Measurements from ENCODE around the gene LYSMD4.
A peak's percentile ranks its signal among the peaks of the same experiment; 100 is the strongest.
"Not testable (repeated sequence)": the region's sequence is repeated elsewhere in the genome, so short reads cannot be mapped to it uniquely, and the experiment has no call there.

The LYSMD4 gene

DNA sequence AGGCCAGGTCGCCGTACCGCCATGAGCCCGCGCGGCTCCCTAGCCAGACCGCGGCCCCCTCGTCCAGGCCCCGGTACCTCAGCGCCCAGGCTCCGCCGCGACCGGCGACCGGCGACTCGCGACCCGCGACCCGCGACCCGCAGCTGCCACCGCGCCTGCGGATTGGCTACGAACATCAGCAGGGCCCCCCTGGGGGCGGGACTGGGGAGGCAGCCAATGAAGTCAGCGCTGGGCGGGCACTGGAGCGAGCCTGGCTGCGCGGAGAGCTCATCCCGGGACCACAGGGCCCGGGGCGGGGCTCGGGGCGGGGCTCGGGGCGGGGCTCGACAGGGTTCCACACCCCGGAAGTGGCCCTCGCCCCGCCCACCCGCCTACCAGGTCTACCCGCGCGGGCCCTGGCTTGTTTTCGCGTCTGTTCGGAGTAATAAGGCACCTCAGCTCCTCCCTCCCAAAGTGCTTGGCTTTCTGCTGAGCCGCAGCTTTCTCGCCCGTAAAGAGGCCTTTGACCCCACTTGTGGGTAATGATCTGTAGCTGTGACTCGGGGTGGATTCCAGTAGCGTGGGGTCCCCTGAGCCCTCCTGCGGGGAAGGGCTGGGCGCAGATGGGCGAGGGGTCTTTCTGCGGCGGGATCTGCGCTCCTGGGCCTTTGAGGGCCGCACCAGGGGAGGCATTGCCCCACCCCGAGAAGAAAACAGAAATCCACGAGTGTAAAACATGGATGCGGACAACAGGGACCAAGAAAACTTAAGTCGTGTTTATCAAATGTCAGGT, at the start of gene LYSMD4:
Gene LYSMD4 (minus strand): TSS at position 170 of the 772 bp plus-strand sequence. CDS start 1,438 bp downstream, outside the sequence.
- DNase-seq (ENCODE audit: low read depth, low spot score) = peak; percentile 67

DNA sequence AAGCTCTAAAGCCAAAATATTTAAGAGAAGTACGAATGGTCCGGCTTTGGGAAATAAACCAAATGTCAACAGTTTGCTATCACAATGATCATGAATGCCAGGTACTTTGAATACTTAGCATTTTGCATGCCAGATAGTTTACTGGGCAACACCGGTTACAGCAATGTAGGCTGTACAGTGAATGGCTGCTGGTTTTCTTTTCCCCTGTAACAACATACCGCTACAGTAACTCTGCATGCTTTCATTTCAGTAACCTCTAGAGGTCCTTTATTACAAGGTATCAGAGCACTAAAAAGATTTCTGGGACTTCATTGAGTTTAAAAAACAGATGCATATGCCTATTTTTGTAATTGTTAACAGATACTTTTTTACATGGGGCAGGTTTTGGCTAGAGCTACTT, 48.8 kb upstream of the LYSMD4 start:
- not testable (repeated sequence) for DNase-seq (ENCODE audit: low read depth, low spot score)

DNA sequence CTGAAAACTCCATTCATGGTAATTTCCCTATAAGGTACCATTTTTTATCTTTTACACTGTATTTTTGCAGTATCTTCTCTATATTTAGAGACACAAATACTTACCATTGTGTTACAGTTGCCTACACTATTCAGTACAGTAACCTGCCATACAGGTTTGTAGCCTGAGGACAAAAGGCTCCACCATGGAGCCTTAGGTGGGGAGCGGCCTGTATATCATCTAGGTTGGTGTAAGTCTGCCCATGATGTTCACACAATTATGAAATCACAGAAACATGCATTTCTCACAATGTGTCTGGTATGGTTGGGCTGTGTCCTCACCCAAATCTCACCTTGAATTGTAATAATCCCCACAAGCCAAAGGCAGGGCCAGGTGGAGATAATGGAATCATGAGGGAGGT, 43.9 kb upstream of the LYSMD4 start:
- no peak for DNase-seq (ENCODE audit: low read depth, low spot score)

DNA sequence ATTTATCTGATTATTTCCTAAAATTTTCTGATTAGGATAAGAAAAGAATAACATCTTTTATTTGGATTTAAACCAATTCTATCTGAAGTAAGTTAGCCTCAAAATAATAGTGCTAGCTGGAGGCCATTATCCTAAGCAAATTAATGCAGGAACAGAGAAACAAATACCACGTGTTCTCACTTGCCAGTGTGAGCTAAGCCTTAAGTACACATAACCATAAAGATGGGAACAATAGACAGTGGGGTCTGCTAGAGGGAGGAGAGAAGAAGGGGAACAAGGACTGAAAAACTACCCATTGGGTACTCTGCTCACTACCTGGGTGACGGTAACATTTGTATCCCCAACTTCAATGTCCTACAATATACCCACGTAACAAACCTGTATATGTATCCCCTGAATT, 31.3 kb upstream of the LYSMD4 start:
- DNase-seq (ENCODE audit: low read depth, low spot score) = no peak

DNA sequence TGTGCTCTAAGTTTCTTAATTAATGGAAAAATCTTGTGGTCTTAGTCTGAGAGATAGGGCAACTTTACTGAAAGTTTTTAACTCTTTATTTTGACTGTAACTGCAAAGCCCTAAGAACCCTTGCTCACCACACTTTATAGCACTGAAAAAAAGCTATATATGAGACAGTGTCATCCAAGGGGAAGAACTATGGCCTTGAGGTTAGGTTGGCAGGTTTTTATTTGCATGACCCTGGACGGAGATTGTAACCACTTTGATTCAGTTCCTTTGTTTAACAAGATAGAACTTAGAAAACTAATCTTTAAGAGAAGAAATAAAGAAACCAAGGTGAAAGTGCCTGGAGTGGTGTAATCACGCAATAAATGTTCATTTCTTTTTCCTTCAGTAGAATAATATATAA, 30.6 kb upstream of the LYSMD4 start:
- DNase-seq (ENCODE audit: low read depth, low spot score) = no peak

DNA sequence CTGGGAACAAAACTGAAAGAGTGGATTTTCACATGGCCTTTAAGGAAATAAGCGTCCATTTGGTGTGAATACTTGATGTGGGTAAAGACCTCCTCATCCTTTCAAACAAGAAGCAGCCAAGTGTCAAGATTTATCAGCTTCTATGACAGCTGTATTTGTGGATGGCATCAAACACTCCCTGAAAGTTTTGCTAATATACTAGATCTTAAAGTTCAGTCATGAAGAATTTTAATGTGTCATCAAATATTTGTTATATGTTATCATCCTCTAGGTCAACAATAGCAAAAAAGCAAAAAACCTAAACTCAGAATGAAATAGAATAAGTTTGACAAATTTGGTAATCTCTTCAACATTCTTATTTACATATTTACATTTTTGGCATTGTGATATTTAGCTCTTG, 29.1 kb upstream of the LYSMD4 start:
- DNase-seq (ENCODE audit: low read depth, low spot score) = no peak

DNA sequence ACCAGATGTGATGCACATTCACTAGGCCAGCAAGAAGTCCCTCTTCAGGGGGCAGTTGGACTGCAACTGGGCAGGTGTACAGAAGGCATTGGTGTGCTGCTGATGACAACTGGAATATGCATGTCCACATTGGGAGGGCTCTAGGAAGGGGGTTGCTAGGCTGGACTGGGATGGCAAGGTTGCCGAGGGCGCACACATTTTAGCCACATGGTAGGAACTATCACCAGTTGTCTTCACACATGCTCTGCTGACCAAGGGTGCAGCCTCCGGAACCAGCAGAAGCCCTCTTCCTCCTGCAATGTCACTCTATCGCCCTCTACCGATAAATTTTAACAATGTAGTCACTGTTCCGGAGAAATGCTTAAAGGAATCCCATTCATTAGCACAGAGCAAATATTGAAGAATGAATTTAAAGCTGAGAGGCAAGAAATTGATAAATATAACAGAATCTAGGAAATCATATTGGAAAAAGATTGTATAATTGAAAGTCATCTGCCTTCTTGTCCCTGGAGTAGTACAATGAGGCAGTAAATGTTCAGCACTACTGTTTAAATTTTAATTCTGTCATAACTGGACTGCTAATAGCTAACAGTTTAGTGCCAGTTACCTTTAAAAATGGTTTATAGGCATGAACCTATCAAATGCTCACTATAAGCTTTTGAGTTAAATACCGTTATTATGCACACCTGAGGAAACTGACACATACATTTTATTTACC, 22.6 kb upstream of the LYSMD4 start:
- DNase-seq (ENCODE audit: low read depth, low spot score) = peak; percentile 17

DNA sequence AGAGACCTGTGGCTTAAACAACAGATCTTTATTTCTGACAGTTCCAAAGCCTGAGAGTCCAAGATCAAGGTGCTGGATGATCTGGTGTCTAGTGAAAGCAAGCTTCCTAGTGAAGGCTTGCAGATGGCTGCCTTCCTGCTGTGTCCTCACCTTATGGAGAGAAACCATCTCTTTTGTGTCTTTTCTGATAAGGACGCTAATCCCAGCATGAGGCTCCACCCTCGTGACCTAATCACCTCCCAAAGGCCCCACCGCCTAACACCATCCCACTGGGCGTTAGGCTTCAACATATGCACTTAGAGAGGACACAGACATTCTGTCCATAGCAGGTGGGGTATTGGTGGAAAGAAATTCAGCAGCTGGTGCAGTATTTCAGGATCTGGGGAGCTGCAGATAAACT, 19.8 kb upstream of the LYSMD4 start:
- DNase-seq (ENCODE audit: low read depth, low spot score) = no peak

DNA sequence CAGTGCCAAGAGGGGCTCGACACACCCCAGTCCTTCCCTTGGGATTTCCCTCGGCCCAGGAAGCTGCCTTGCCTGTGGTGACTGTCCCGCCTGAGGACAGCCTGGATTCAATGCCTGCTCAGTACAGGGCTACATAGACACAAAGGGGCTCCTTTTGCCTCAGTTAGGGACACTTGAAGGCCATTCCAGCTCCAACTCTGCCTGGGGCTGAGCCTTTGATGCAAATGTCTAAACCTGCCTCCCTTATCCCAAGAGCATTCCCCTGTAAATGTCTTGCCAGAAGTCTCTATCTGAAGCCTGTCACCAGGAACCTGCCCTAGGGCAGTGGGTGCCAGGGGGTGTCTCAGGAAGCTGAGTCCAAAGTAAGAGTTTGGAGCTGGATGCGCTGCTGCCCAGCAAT, 19.3 kb upstream of the LYSMD4 start:
- DNase-seq (ENCODE audit: low read depth, low spot score) = no peak

DNA sequence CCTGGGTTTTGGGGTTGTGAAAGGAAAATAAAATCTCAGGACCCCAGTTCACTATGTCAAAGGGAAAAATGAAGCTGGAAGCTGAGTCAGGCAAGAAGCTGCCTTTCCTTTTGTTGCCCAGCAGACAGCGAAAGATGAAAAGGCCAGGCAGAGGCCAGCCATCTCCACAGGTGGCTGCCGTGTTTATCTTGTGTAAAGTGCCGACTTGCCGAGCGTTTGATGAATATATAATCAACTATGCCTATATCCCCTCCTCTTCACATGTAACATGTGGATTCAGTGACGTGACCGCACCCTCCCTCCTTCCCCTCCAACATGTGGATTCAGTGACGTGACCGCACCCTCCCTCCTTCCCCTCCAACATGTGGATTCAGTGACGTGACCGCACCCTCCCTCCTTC, 17.1 kb upstream of the LYSMD4 start:
- DNase-seq (ENCODE audit: low read depth, low spot score) = not testable (repeated sequence)

DNA sequence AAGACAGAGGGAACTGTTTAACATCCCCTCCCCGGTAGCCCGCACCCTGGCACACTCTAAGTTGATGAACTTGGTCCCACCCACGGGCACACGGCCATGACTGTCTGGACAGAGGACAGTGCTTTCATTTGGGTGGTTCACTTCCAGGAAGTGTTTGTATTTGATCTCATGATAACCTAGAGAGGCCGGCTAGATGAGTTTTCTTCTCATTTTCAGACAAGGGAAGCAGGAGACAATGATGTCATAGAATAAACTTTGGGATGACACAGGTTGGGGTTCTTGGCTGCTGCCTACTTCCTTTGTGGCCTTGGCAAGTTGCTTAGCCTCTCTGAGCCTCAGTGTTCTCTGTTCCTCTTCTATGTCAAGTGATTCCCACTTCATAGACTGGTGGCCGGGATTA, 16.1 kb upstream of the LYSMD4 start:
- DNase-seq (ENCODE audit: low read depth, low spot score) = no peak

DNA sequence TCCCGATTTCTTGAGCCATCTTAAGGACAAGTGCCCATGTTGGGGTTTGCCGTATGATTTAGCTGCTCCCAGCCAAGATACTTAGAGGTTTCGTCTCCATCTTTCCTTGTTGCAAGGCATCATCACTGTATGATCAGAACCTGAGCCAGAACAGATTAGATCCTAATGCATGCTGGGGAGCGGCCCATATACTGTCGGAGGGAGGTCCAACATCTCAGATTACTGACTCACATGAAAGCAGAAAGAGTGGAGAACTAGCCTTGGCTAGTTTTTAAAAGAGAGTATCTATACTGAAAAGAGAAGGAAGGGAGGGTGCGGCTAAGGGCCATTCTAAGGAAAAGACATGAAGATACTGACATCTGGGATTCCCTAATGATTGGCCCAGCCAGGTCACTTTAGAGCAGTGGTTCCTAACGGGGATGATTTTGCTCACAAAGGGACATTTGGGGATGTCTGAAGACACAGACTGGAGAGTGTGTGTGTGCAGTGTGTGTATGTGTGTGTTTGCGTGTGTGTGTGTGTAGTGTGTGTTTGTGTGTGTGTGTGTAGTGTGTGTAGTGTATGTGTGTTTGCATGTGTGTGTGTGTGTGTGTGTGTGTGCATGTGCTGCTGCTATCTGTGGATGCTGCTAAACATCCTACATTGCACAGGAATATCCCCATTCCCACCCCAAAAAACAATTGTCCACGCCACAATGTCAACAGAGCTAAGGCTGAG, 12.3 kb upstream of the LYSMD4 start:
- no peak for DNase-seq (ENCODE audit: low read depth, low spot score)

DNA sequence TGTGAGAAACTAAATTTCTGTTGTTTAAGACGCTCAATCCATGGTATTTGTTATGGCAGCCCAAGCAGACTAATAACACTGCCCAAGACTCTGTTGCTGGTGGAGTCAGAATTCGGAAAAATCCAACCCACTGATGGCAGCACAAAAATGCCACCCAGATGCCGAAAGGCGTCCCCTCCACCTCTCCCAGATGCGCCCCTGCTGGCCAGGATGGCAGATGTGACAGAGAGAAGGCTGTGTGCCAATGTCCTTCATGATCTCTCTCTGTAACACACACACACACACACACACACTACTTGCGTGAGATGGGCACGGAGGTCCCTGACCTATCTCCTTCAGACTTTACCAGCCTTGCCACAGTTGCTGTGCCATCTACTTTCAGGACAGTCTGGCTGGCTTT, 10.9 kb upstream of the LYSMD4 start:
- DNase-seq (ENCODE audit: low read depth, low spot score) = no peak

DNA sequence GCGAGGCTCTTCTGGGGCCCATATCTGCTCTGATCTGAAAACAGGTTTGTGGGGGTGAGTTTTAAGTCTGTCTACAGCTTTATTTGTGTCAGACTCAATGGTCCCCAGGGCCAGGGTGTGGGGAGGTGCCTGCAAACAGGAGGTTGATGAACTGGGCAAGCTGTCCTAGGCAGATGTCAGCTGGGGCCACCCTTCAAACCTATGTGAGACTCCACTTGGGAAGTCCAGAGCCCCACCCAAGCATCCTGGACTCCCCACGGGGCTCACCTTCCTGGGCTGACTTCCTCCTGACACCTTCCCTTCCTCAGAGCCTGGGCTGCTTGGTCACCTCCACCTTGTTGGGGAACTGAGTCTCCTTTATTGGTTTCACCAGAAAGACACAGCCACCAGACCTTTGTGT, 8.6 kb upstream of the LYSMD4 start:
- DNase-seq (ENCODE audit: low read depth, low spot score) = no peak

DNA sequence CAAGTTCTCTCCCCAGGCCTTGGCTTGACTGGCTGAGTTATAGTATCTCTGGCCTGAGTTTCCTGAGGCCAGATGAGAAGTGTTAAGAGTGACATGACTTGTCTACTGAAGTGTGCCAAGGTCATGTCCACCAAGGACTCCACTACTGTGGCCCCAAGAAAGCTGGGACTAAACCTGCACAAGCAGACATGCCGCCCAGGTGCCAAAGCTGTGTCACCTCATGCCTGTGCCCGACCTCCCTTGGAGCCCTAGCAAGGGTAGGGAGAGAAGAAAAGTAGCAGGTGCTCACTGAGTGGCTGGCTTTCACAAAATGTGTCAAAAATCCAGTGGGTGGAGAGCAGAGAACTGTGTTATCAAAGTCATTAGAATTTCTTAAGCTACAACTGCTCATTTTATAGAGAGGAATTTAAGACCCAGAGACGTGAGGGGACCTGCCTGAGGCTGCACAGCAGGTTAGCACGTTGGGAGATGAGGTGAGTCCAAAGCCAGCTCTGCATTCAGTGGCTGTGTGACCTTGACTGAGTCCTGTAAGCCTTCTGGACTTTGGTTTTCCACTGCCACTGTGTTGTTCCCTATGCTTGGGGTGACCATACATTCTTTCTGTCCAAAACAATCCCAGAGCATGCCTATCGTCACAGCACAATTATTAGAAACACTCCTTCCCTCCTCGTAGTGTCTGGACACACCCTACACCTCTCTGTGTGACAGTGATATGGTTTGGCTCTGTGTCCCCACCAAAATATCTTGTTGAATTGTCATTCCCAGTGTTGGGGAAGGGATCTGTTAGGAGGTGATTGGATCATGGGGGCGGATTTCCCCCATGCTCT, 5.0 kb upstream of the LYSMD4 start:
- no peak for DNase-seq (ENCODE audit: low read depth, low spot score)

DNA sequence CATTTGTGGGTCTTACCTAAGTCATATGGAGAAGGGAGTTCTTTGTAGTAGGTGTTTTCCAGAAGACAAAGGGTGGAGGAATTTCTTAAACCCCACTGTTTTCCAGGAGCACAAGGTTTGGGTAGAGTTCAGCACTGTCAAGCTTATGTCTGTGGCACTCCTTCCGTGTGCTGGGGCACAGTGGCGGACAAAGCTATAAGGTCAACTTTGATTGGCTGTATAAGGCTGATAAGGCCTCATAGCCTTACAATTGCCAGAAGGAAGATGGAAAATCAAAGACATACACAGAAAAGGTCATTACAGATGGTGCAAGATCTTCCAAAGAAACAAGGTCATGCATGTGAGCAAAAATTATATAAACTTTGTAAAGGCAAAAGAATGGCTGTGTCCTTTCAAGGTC, 3.5 kb upstream of the LYSMD4 start:
- no peak for DNase-seq (ENCODE audit: low read depth, low spot score)

DNA sequence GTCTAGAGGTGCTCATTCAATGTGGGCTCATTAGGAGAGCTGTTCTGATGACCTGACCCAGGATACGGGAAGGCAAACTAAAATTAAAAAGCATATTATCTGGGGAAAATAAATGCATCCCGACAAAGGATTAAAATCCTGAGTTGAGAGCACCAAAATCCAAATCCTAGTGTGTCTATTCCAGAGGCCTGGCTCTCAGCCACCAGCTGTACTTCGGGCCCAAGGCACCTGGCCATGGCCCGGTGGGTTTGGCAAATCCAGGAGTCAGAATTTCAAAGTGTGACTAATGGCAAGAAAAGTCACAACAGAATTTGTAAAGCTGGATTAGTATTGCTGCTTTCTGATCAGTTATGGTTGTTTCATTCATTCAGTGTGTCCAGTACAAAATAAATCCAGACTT, 2.6 kb upstream of the LYSMD4 start:
- no peak for DNase-seq (ENCODE audit: low read depth, low spot score)

DNA sequence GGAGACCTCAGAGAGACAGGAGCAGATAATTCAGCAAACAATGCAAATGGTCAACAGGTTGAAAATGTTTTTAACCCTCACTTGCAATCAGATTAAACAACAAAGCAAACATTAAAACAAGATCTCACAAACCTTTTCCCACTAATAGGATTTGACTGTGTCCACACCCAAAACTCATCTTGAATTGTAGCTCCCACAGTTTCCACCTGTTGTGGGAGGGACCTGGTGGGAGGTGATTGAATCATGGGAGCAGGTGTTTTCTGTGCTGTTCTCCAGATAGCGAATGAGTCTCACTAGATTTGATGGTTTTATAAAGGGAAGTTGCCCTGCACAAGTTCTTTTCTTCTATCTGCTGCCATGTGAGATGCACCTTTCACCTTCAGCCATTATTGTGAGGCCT, 1.3 kb upstream of the LYSMD4 start:
- no peak for DNase-seq (ENCODE audit: low read depth, low spot score)

DNA sequence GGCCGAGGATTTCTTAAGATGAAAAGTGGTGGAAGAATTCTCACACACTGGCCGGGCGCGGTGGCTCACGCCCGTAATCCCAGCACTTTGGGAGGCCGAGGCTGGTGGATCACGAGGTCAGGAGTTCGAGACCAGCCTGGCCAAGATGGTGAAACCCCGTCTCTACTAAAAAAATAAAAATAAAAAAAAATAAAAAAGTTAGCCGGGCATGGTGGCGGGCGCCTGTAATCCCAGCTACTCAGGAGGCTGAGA, 729 bp upstream of the LYSMD4 start:
- DNase-seq (ENCODE audit: low read depth, low spot score) = not testable (repeated sequence)

DNA sequence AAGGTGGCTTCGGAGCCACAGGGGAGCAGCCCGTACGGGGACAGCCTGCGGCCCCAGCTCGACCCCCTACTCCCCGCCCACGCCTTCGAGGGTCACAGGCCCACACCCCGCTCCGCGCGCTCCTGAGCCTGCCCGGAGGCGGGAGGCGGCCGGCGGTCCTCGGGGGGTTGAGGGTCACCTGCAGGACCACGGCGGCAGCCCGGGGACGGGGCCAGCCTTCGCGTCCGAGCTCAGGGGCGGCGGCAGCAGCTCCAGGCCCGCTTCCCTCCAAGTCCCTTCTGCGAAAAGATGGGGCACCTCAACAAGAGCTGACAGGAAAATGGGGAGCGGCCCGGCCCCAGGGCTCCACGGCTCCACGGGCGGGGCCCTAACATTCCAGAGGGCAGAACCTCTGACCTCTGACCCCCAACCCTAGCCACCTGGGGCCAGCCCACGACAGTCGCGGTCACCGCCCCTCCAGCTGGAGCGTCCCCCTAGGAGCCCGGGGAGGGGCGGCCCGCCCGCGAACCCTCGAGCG, 428 bp downstream of the LYSMD4 start:
- no peak for DNase-seq (ENCODE audit: low read depth, low spot score)

DNA sequence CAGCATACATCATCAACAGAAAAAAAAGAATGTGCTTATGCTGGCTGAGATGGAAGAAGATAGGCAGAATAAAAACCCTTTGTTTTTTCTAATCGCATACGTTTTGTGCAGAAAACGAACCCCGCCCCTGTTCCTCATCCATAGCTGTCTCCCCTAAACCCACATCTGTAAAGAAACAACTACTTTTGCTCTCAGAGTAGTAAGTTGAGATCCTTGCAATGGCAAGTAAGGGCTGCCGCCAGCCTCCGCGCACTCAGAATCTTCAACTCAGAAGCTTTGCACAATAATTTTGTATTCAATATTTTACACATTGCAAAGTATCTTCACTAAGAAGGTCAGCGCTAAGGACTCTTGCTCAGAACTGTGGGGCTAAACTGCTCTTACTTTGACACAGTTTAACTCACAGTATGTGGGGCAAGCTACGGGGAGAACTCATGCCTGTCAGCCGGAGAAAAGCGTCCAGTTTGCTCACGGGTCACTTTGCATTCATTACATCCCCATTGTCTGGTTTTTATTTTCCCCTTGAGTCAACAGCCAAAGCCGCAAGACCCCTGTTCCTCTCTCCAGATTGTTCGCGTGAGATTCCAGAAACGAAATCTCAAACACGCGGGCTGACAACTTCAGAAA, 1.0 kb downstream of the LYSMD4 start:
- DNase-seq (ENCODE audit: low read depth, low spot score) = no peak
